GM18502 (cell line): ENCODE results near the gene RTKN2.
"Not testable (repeated sequence)": the region's sequence is repeated elsewhere in the genome, so short reads cannot be mapped to it uniquely, and the experiment has no call there.

Source experiments
- ATAC-seq: cut with Tn5 transposase; IDR thresholded peaks from one replicate; pipeline ENCODE4 v1.9.1; 2021; ENCODE audit warnings: mild to moderate bottlenecking; ENCODE audit not compliant: unreplicated experiment, poor library complexity

RTKN2 gene

GRCh38 chr10:62268399-62269114 is at the start of gene RTKN2:
RTKN2 (minus strand) TSS chr10:62268844; CDS start chr10:62268610, 234 bp downstream.
- ATAC-seq: peak; percentile 82

GRCh38 chr10:62317257-62317656 is 48.6 kb upstream of the RTKN2 start:
- no peak for ATAC-seq

- no peak for ATAC-seq
Observed at GRCh38 chr10:62309254-62309653, 40.6 kb upstream of the RTKN2 start.

GRCh38 chr10:62308101-62308500 is 39.5 kb upstream of the RTKN2 start:
- ATAC-seq: no peak

GRCh38 chr10:62307635-62308034 is 39.0 kb upstream of the RTKN2 start:
- ATAC-seq: no peak

- ATAC-seq: no peak
Observed at GRCh38 chr10:62306663-62307062, 38.0 kb upstream of the RTKN2 start.

GRCh38 chr10:62305813-62306212 is 37.2 kb upstream of the RTKN2 start:
- ATAC-seq: no peak

GRCh38 chr10:62303922-62304321 is 35.3 kb upstream of the RTKN2 start:
- ATAC-seq: no peak

- no peak for ATAC-seq
Observed at GRCh38 chr10:62302760-62303159, 34.1 kb upstream of the RTKN2 start.

- ATAC-seq: no peak
Observed at GRCh38 chr10:62297857-62298256, 29.2 kb upstream of the RTKN2 start.

- ATAC-seq: no peak
Observed at GRCh38 chr10:62284221-62284620, 15.6 kb upstream of the RTKN2 start.

GRCh38 chr10:62281348-62281747 is 12.7 kb upstream of the RTKN2 start:
- ATAC-seq: not testable (repeated sequence)

- ATAC-seq: not testable (repeated sequence)
Observed at GRCh38 chr10:62280392-62280791, 11.7 kb upstream of the RTKN2 start.

- no peak for ATAC-seq
Observed at GRCh38 chr10:62278441-62278910, 9.8 kb upstream of the RTKN2 start.

GRCh38 chr10:62277971-62278370 is 9.3 kb upstream of the RTKN2 start:
- no peak for ATAC-seq

GRCh38 chr10:62270020-62270419 is 1.4 kb upstream of the RTKN2 start:
- ATAC-seq: no peak

- ATAC-seq: no peak
Observed at GRCh38 chr10:62268027-62268398, 631 bp downstream of the RTKN2 start.

GRCh38 chr10:62266611-62267010 is 2.0 kb downstream of the RTKN2 start:
- no peak for ATAC-seq

- no peak for ATAC-seq
Observed at GRCh38 chr10:62266147-62266546, 2.5 kb downstream of the RTKN2 start.

GRCh38 chr10:62264702-62265436 is 3.8 kb downstream of the RTKN2 start:
- ATAC-seq: no peak

- no peak for ATAC-seq
Observed at GRCh38 chr10:62264126-62264525, 4.5 kb downstream of the RTKN2 start.

- ATAC-seq: no peak
Observed at GRCh38 chr10:62261666-62262065, 7.0 kb downstream of the RTKN2 start.
